BLaER1 treated with 17β-estradiol and CSF1 and Interleukin-3, amounts not matched to agents 10 nM and 100 nM (cell line): ENCODE measurements around the gene TFCP2L1.
A peak's percentile ranks its signal among the peaks of the same experiment; 100 is the strongest.

Experiments used
- H3K27ac ChIP-seq, 11 experiments: shearing (Covaris generic); formaldehyde crosslinking; 2 replicates each; pipeline ENCODE4 v1.8.1; 2022
- H3K27me3 ChIP-seq, 11 experiments: shearing (Covaris generic); formaldehyde crosslinking; 2 replicates each; pipeline ENCODE4 v1.8.1; 2022
- H3K36me3 ChIP-seq, 11 experiments: shearing (Covaris generic); formaldehyde crosslinking; 2 replicates each; pipeline ENCODE4 v1.8.1; 2022
- H3K4me1 ChIP-seq, 10 experiments: shearing (Covaris generic); formaldehyde crosslinking; 2 replicates each; pipeline ENCODE4 v1.8.1; 2022
- H3K4me2 ChIP-seq, 11 experiments: shearing (Covaris generic); formaldehyde crosslinking; 2 replicates each; pipeline ENCODE4 v1.8.1; 2022
- H3K4me3 ChIP-seq, 10 experiments: shearing (Covaris generic); formaldehyde crosslinking; 2 replicates each; pipeline ENCODE4 v1.8.1; 2022
- H3K9ac ChIP-seq, 11 experiments: shearing (Covaris generic); formaldehyde crosslinking; 2 replicates each; pipeline ENCODE4 v1.8.1; 2022
- H3K9me3 ChIP-seq, 11 experiments: shearing (Covaris generic); formaldehyde crosslinking; replicated peaks in 1 of 11; 2 replicates each; pipeline ENCODE4 v1.8.1; 2022
- H4K20me1 ChIP-seq, 11 experiments: shearing (Covaris generic); formaldehyde crosslinking; 2 replicates each; pipeline ENCODE4 v1.8.1; 2022
- Cebpa-rat ChIP-seq, 11 experiments: shearing (Covaris generic); IDR thresholded peaks; 2 replicates each; pipeline ENCODE4 v1.8.1; 2022

Gene TFCP2L1

GRCh38 chr2:121251497-121251896 is 33.5 kb downstream of the TFCP2L1 start:
- Histone ChIP-seq H4K20me1 (0 out of 22 replicates have a peak, but pooled peaks cover 0 to 2% (median 0%) of the 10 kb centered on the region in 11 experiments), H3K4me2 (no peak overlapping the region), H3K4me1 (peaks cover 0 to 10% (median 6%) of the 10 kb centered on the region in 10 experiments; a peak in 7 of 20 replicates), H3K9ac (no peak overlapping the region), H3K27ac (no peak overlapping the region), H3K27me3 (no peaks in the 10 kb centered on the region), H3K9me3 (no peaks in the 10 kb centered on the region), H3K36me3 (no peaks in the 10 kb centered on the region), H3K4me3 (no peak overlapping the region)
- no peak for TF ChIP-seq Cebpa-rat (IDR thresholded peaks at IDR 0.05)

GRCh38 chr2:121248766-121249343 is 36.1 kb downstream of the TFCP2L1 start:
- H3K27me3 ChIP-seq, result no peaks in the 10 kb centered on the region
- 0 out of 22 replicates have a peak, but pooled peaks cover 0 to 3% (median 0%) of the 10 kb centered on the region in 11 experiments for H4K20me1 ChIP-seq
- no peak for TF ChIP-seq Cebpa-rat (IDR thresholded peaks at IDR 0.05)

GRCh38 chr2:121247971-121248370 is 37.0 kb downstream of the TFCP2L1 start:
- TF ChIP-seq Cebpa-rat (IDR thresholded peaks at IDR 0.05), result no peak

More at GRCh38 chr2:121248766-121249343, 36.1 kb downstream of the TFCP2L1 start:
- H3K27ac ChIP-seq, result no peak overlapping the region
- H3K9ac ChIP-seq, result no peak overlapping the region
- H3K9me3 ChIP-seq, result no peaks in the 10 kb centered on the region
- peaks cover 0 to 8% (median 0%) of the 10 kb centered on the region in 10 experiments; a peak in 3 of 20 replicates for H3K4me1 ChIP-seq
- H3K4me3 ChIP-seq, result no peak overlapping the region
- no peak overlapping the region for H3K4me2 ChIP-seq
- H3K36me3 ChIP-seq, result no peaks in the 10 kb centered on the region

GRCh38 chr2:121247534-121247933 is 37.5 kb downstream of the TFCP2L1 start:
- no peak for TF ChIP-seq Cebpa-rat (IDR thresholded peaks at IDR 0.05)
- Histone ChIP-seq H3K9me3 (no peaks in the 10 kb centered on the region), H4K20me1 (0 out of 22 replicates have a peak, but pooled peaks cover 0 to 3% (median 0%) of the 10 kb centered on the region in 11 experiments), H3K4me1 (peaks cover 0 to 8% (median 0%) of the 10 kb centered on the region in 10 experiments; a peak in 3 of 20 replicates), H3K27ac (no peak overlapping the region), H3K9ac (no peak overlapping the region), H3K4me3 (no peak overlapping the region), H3K4me2 (no peak overlapping the region), H3K36me3 (no peaks in the 10 kb centered on the region), H3K27me3 (no peaks in the 10 kb centered on the region)

More at GRCh38 chr2:121247971-121248370, 37.0 kb downstream of the TFCP2L1 start:
- no peak overlapping the region for H3K4me3 ChIP-seq
- no peak overlapping the region for H3K4me2 ChIP-seq
- H3K36me3 ChIP-seq, result no peaks in the 10 kb centered on the region
- peaks cover 0 to 8% (median 0%) of the 10 kb centered on the region in 10 experiments; a peak in 3 of 20 replicates for H3K4me1 ChIP-seq
- H3K27me3 ChIP-seq, result no peaks in the 10 kb centered on the region
- no peak overlapping the region for H3K9ac ChIP-seq
- H4K20me1 ChIP-seq, result 0 out of 22 replicates have a peak, but pooled peaks cover 0 to 3% (median 0%) of the 10 kb centered on the region in 11 experiments
- no peaks in the 10 kb centered on the region for H3K9me3 ChIP-seq
- H3K27ac ChIP-seq, result no peak overlapping the region

GRCh38 chr2:121246704-121247255 is 38.2 kb downstream of the TFCP2L1 start:
- no peak overlapping the region for H3K4me2 ChIP-seq
- H3K4me1 ChIP-seq, result peaks cover 0 to 8% (median 0%) of the 10 kb centered on the region in 10 experiments; a peak in 3 of 20 replicates
- TF ChIP-seq Cebpa-rat (IDR thresholded peaks at IDR 0.05), result no peak
- H3K4me3 ChIP-seq, result no peak overlapping the region
- H3K9me3 ChIP-seq, result no peaks in the 10 kb centered on the region
- no peaks in the 10 kb centered on the region for H3K36me3 ChIP-seq
- no peak overlapping the region for H3K9ac ChIP-seq
- no peak overlapping the region for H3K27ac ChIP-seq
- H3K27me3 ChIP-seq, result no peaks in the 10 kb centered on the region
- H4K20me1 ChIP-seq, result 0 out of 22 replicates have a peak, but pooled peaks cover 0 to 3% (median 0%) of the 10 kb centered on the region in 11 experiments

- Histone ChIP-seq H3K9ac (no peak overlapping the region), H3K9me3 (no peaks in the 10 kb centered on the region), H4K20me1 (0 out of 22 replicates have a peak, but pooled peaks cover 0 to 3% (median 0%) of the 10 kb centered on the region in 11 experiments), H3K4me2 (no peak overlapping the region), H3K27me3 (no peaks in the 10 kb centered on the region), H3K36me3 (no peaks in the 10 kb centered on the region), H3K27ac (no peak overlapping the region), H3K4me1 (peaks cover 0 to 8% (median 0%) of the 10 kb centered on the region in 10 experiments; a peak in 3 of 20 replicates), H3K4me3 (no peak overlapping the region)
- TF ChIP-seq Cebpa-rat (IDR thresholded peaks at IDR 0.05), result no peak
Observed at GRCh38 chr2:121245913-121246312, 39.1 kb downstream of the TFCP2L1 start.

- no peak overlapping the region for H3K27ac ChIP-seq
- H3K4me2 ChIP-seq, result 0 out of 22 replicates have a peak overlapping the region, but pooled peaks of 2 of the 11 experiments have one; percentile 1 to 5
- H3K9me3 ChIP-seq, result no peaks in the 10 kb centered on the region
- H3K4me3 ChIP-seq, result no peak overlapping the region
- peaks cover 0 to 8% (median 0%) of the 10 kb centered on the region in 10 experiments; a peak in 3 of 20 replicates for H3K4me1 ChIP-seq
- H3K36me3 ChIP-seq, result no peaks in the 10 kb centered on the region
- H4K20me1 ChIP-seq, result 0 out of 22 replicates have a peak, but pooled peaks cover 0 to 3% (median 0%) of the 10 kb centered on the region in 11 experiments
- no peak overlapping the region for H3K9ac ChIP-seq
- no peak for TF ChIP-seq Cebpa-rat (IDR thresholded peaks at IDR 0.05)
- H3K27me3 ChIP-seq, result no peaks in the 10 kb centered on the region
Observed at GRCh38 chr2:121245120-121245820, 39.7 kb downstream of the TFCP2L1 start.

GRCh38 chr2:121244616-121245015 is 40.4 kb downstream of the TFCP2L1 start:
- Histone ChIP-seq H3K9ac (no peak overlapping the region), H3K9me3 (no peaks in the 10 kb centered on the region), H3K4me3 (no peak overlapping the region), H3K4me1 (peaks cover 0 to 8% (median 0%) of the 10 kb centered on the region in 10 experiments; a peak in 3 of 20 replicates), H3K4me2 (no peak overlapping the region), H3K27me3 (no peaks in the 10 kb centered on the region), H3K27ac (no peak overlapping the region), H4K20me1 (0 out of 22 replicates have a peak, but pooled peaks cover 0 to 3% (median 0%) of the 10 kb centered on the region in 11 experiments), H3K36me3 (no peaks in the 10 kb centered on the region)
- no peak for TF ChIP-seq Cebpa-rat (IDR thresholded peaks at IDR 0.05)
